Vagina (tissue), 2 donors: ENCODE measurements around the gene ADCY3.

Experiments used
- POLR2A ChIP-seq, 2 donors: fragments of 450-650 bp; IDR thresholded peaks; one replicate each; pipeline ENCODE4 v1.6.1; 2017; ENCODE audit warnings: antibody characterized with exemption in 2 of 2, mild to moderate bottlenecking in 2 of 2, moderate library complexity in 2 of 2
- TF ChIP-seq, protein P1 (sequence below), 3 experiments: fragments of 450-650 bp in 2 of 3; fragments of 200-600 bp in 1 of 3; sonication (generic) in 1 of 3; IDR thresholded peaks; one replicate each; pipeline ENCODE4 v1.5.1; 2017 to 2019; ENCODE audit warnings: antibody characterized with exemption in 3 of 3, mild to moderate bottlenecking in 2 of 3, moderate library complexity in 2 of 3

DNA sequence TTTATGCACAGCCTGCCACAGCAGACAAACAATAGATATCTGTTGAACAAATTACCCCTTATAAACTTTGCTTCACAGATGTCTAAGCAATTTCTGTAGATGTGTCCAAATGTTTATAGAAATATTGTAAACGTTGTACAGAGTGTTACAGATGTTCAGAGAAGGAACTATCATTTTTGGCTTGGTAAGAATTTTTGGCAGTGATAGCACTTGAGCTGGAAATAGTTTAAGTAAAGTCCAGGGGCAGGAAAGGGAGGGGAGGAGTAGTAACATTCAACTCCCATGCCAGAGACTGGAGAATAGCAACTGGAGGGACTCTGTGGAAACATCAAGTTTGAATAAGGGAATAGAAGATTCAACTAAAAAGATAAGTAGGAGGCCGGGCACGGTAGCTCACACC lies 131.2 kb downstream of the ADCY3 start:
- TF ChIP-seq, protein P1, sequence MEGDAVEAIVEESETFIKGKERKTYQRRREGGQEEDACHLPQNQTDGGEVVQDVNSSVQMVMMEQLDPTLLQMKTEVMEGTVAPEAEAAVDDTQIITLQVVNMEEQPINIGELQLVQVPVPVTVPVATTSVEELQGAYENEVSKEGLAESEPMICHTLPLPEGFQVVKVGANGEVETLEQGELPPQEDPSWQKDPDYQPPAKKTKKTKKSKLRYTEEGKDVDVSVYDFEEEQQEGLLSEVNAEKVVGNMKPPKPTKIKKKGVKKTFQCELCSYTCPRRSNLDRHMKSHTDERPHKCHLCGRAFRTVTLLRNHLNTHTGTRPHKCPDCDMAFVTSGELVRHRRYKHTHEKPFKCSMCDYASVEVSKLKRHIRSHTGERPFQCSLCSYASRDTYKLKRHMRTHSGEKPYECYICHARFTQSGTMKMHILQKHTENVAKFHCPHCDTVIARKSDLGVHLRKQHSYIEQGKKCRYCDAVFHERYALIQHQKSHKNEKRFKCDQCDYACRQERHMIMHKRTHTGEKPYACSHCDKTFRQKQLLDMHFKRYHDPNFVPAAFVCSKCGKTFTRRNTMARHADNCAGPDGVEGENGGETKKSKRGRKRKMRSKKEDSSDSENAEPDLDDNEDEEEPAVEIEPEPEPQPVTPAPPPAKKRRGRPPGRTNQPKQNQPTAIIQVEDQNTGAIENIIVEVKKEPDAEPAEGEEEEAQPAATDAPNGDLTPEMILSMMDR (IDR thresholded peaks at IDR 0.05): no peak
- TF ChIP-seq POLR2A (IDR thresholded peaks at IDR 0.05): no peak
